ENCODE results near the gene HNRNPL. TPM values are rescaled to one million over a fixed set of nuclear protein-coding genes. Genes with fewer than 3 reads are reported as not detected.

HNRNPL gene
- total and polyA plus RNA-seq, 2 donors from 2014 or later, result 168 to 278 TPM

- no peaks in the 10 kb centered on the region for H3K9me3 ChIP-seq (ENCODE audit: control insufficient read depth in 2 of 3, insufficient read depth in 1 of 3, low read length in 3 of 3)
- H3K9ac ChIP-seq (ENCODE audit: low read length in 3 of 3), result peak overlapping the region in 2 of 3 donors; percentile 42 to 58
- no peak for TF ChIP-seq CTCF (IDR thresholded peaks at IDR 0.05; ENCODE audit: borderline replicate concordance, extremely low read depth, insufficient read depth)
- H3K27me3 ChIP-seq (ENCODE audit: control insufficient read depth, insufficient read depth, low read length), result no peaks in the 10 kb centered on the region
- FAIRE-seq (no peak), DNase-seq (no peak)
- peaks cover 0 to 14% (median 5%) of the 10 kb centered on the region in 3 donors for H3K4me1 ChIP-seq (ENCODE audit: control insufficient read depth in 2 of 3, insufficient read depth in 2 of 3, low read depth in 1 of 3, low read length in 3 of 3)
- peak overlapping the region; percentile 34 to 77 (median 71) for H3K4me3 ChIP-seq (ENCODE audit: low read length in 3 of 3)
- intact Hi-C loops (cut with DNase I), result no loop called here
- no peak overlapping the region for H3K27ac ChIP-seq (ENCODE audit: low read depth in 2 of 2, low read length in 2 of 2)
- H3K36me3 ChIP-seq (ENCODE audit: control insufficient read depth in 2 of 3, insufficient read depth in 3 of 3, low read length in 3 of 3), result no peaks in the 10 kb centered on the region
Measured at GRCh38 chr19:38869160-38869835, 19.5 kb upstream of the HNRNPL start.

DNA sequence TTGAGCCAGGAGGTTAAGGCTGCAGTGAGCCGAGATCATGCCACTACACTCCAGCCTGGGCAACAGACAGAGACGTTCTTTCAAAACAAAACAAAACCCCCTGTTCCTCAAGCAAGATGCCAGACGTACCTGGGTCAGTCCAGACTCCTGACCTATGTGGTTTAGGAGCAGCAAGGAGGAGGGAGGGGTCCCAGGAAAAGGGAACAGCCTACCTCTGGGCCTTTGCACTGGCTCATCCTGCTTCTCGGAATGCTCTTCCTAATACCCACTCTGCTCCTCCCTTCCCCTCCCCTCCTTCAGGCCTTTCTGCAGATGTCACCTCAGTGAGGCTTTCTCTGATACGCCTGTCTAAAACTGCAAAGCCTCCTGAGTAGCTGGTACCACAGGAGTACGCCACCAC lies 18.8 kb upstream of the HNRNPL start:
- Histone ChIP-seq H3K4me3 (ENCODE audit: low read length in 3 of 3) (no peak overlapping the region), H3K9me3 (ENCODE audit: control insufficient read depth in 2 of 3, insufficient read depth in 1 of 3, low read length in 3 of 3) (no peaks in the 10 kb centered on the region), H3K4me1 (ENCODE audit: control insufficient read depth in 2 of 3, insufficient read depth in 2 of 3, low read depth in 1 of 3, low read length in 3 of 3) (peaks cover 0 to 14% (median 5%) of the 10 kb centered on the region in 3 donors), H3K36me3 (ENCODE audit: control insufficient read depth in 2 of 3, insufficient read depth in 3 of 3, low read length in 3 of 3) (no peaks in the 10 kb centered on the region), H3K27me3 (ENCODE audit: control insufficient read depth, insufficient read depth, low read length) (no peaks in the 10 kb centered on the region), H3K9ac (ENCODE audit: low read length in 3 of 3) (no peak overlapping the region), H3K27ac (ENCODE audit: low read depth in 2 of 2, low read length in 2 of 2) (no peak overlapping the region)
- intact Hi-C loops (cut with DNase I), result no loop called here
- no peak for DNase-seq
- no peak for TF ChIP-seq CTCF (IDR thresholded peaks at IDR 0.05; ENCODE audit: borderline replicate concordance, extremely low read depth, insufficient read depth)
- no peak for FAIRE-seq

- intact Hi-C loops (cut with DNase I), result no loop called here
- FAIRE-seq (peak; percentile 8), DNase-seq (no peak)
- Histone ChIP-seq H3K4me3 (ENCODE audit: low read length in 3 of 3) (no peak overlapping the region), H3K27me3 (ENCODE audit: control insufficient read depth, insufficient read depth, low read length) (no peaks in the 10 kb centered on the region), H3K27ac (ENCODE audit: low read depth in 2 of 2, low read length in 2 of 2) (no peak overlapping the region), H3K9ac (ENCODE audit: low read length in 3 of 3) (no peak overlapping the region), H3K36me3 (ENCODE audit: control insufficient read depth in 2 of 3, insufficient read depth in 3 of 3, low read length in 3 of 3) (no peaks in the 10 kb centered on the region), H3K4me1 (ENCODE audit: control insufficient read depth in 2 of 3, insufficient read depth in 2 of 3, low read depth in 1 of 3, low read length in 3 of 3) (peaks cover 0 to 18% (median 5%) of the 10 kb centered on the region in 3 donors), H3K9me3 (ENCODE audit: control insufficient read depth in 2 of 3, insufficient read depth in 1 of 3, low read length in 3 of 3) (no peaks in the 10 kb centered on the region)
- no peak for TF ChIP-seq CTCF (IDR thresholded peaks at IDR 0.05; ENCODE audit: borderline replicate concordance, extremely low read depth, insufficient read depth)
Measured at GRCh38 chr19:38867171-38867780, 17.5 kb upstream of the HNRNPL start.

Measured in kidney (tissue), 14 donors.